GM10248 (cell line): ENCODE measurements around the gene TMUB1.

ENCODE experiments used
- CTCF ChIA-PET: fragments of 300-600 bp; sonication (Branson Sonifier 250); formaldehyde crosslinking; extraction: SDS; loops from one replicate; lab custom pipeline; 2021; ENCODE audit warnings: antibody characterized with exemption; lab: Yijun Ruan, JAX
- POLR2A ChIA-PET: fragments of 350-650 bp; sonication (Branson Sonifier 250); formaldehyde crosslinking; extraction: SDS; loops from one replicate; lab custom pipeline; 2020; ENCODE audit warnings: antibody characterized with exemption; lab: Yijun Ruan, JAX
- DNase-seq: peaks from one replicate; pipeline ENCODE4 v3.0.0; 2012; ENCODE audit errors: extremely low spot score
- CTCF ChIP-seq: IDR thresholded peaks from 2 replicates; pipeline ENCODE4 v1.5.1; 2012; ENCODE audit warnings: mild to moderate bottlenecking, low read depth; ENCODE audit errors: extremely low read depth, missing control alignments, control extremely low read depth

The TMUB1 gene

GRCh38 chr7:151071032-151071866, 12.0 kb downstream of the TMUB1 start:
- TF ChIP-seq CTCF, result no peak
- ChIA-PET CTCF (no interaction called here), POLR2A (no interaction called here)
- DNase-seq, result no peak

- DNase-seq, result no peak
- CTCF ChIA-PET, result no interaction called here
- TF ChIP-seq CTCF, result no peak
- POLR2A ChIA-PET, result no interaction called here
These were observed 12.7 kb downstream of the TMUB1 start for GRCh38 chr7:151070574-151070960.

- TF ChIP-seq CTCF, result no peak
- POLR2A ChIA-PET, result no interaction called here
- CTCF ChIA-PET, result no interaction called here
- no peak for DNase-seq
These were observed 13.3 kb downstream of the TMUB1 start for GRCh38 chr7:151069841-151070573.

- POLR2A ChIA-PET, result no interaction called here
- no peak for TF ChIP-seq CTCF
- CTCF ChIA-PET, result interaction anchor here (0.8 to 1.5 kb wide), 3 partner anchors 16 to 56 kb away, joined by 3 to 4 read pairs (median 3); no protein-coding TSS in a partner anchor
- no peak for DNase-seq
These were observed 15.1 kb downstream of the TMUB1 start for GRCh38 chr7:151068069-151068773.

- no peak for DNase-seq
- ChIA-PET CTCF (interaction anchor here (0.8 to 1.5 kb wide), 3 partner anchors 10 to 58 kb away, joined by 3 to 4 read pairs (median 4); no protein-coding TSS in a partner anchor), POLR2A (interaction anchor here (0.6 kb wide), 1 partner anchor 1065 kb away, joined by 3 read pairs; no protein-coding TSS in a partner anchor)
- TF ChIP-seq CTCF, result no peak
These were observed 16.9 kb downstream of the TMUB1 start for GRCh38 chr7:151066273-151066974.
